SU-DHL-6 (cell line): Measurements from ENCODE around the gene ASAP2.

Experiments
- EZH2phosphoT487 ChIP-seq: fragments of 200-600 bp; sonication (generic), shearing (Covaris generic); conservative IDR thresholded peaks from 2 replicates; pipeline ENCODE4 v1.6.1; 2018; ENCODE audit warnings: mild to moderate bottlenecking, antibody characterized with exemption, low read length, moderate library complexity, mixed read lengths
- TF ChIP-seq, protein P1 (sequence below): fragments of 200-600 bp; sonication (generic); IDR thresholded peaks from one replicate; pipeline ENCODE4 v1.5.1; 2017; ENCODE audit warnings: antibody characterized with exemption, mild to moderate bottlenecking, low read length, moderate library complexity; ENCODE audit not compliant: insufficient read depth, poor library complexity, severe bottlenecking

DNA sequence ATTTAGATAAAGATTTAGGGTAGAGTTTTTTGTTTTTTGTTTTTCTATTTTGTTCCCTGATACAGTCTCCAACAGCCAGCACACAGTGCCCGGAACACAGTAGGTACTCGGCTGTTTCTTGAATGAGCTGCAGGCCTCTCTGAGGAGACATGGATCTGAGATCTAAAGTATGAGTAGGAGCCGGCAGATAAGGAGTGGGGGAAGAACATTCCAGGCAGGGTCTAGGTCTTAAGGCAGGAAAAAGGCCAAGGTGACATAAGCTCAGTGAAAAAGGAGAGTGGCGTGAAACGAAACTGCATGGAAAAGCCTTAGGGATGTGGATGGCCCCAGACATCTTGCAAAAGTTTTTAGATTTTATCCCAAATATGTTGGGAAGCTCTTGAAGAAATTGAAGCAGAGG lies 122.3 kb downstream of the ASAP2 start:
- TF ChIP-seq, protein P1, sequence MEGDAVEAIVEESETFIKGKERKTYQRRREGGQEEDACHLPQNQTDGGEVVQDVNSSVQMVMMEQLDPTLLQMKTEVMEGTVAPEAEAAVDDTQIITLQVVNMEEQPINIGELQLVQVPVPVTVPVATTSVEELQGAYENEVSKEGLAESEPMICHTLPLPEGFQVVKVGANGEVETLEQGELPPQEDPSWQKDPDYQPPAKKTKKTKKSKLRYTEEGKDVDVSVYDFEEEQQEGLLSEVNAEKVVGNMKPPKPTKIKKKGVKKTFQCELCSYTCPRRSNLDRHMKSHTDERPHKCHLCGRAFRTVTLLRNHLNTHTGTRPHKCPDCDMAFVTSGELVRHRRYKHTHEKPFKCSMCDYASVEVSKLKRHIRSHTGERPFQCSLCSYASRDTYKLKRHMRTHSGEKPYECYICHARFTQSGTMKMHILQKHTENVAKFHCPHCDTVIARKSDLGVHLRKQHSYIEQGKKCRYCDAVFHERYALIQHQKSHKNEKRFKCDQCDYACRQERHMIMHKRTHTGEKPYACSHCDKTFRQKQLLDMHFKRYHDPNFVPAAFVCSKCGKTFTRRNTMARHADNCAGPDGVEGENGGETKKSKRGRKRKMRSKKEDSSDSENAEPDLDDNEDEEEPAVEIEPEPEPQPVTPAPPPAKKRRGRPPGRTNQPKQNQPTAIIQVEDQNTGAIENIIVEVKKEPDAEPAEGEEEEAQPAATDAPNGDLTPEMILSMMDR = no peak
- TF ChIP-seq EZH2phosphoT487 = no peak
